Epidermal melanocyte (primary cell): Measurements from ENCODE around the gene CSN1S1.

ENCODE experiments used
- DNase-seq: peaks from one replicate; pipeline ENCODE4 v3.0.0; 2011; ENCODE audit warnings: low spot score; ENCODE audit not compliant: insufficient read length

The CSN1S1 gene

DNA sequence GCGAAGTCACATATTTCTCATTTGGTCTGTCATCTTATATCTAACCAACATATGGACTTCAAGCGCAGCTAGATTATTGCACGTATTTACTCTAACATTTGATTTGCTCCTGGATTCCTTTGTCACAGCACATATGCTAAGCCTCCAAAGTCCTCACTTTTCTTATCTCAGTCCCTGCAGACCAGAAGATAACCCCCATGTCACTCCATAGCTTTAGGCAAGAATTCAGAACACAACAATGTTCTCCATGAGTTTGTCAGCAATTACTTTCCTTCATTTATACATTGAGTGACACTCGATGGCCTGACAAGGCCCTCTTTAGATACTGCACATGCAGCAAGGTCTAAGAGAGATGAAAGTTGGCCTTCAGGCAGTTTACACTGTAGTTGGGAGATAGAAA is 60.1 kb downstream of the CSN1S1 start:
- DNase-seq = no peak

DNA sequence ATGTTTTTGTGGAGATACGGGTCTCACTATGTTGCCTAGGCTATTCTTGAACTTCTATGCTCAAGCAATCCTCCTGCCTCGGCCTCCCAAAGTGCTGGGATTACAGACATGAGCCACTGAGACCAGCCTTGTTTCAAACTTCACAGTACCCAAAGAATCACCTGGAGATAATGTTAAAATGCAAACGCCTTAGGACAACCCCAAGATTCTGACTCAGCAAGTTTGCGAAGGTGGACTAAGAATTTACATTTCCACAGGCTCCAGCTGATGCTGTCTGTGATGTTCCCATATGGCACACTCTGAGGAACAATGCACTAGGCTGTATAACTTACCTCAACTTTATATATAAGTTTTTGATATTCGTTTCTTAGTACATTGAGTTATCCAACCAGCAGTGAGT is 63.9 kb downstream of the CSN1S1 start:
- DNase-seq = no peak

- DNase-seq = no peak
Measured at GRCh38 chr4:69995526-69996016, 64.7 kb downstream of the CSN1S1 start, which contains the start of gene STATH. Gene STATH (plus strand): TSS chr4:69995966. CDS start chr4:69998438, 2,472 bp downstream.
